H1 (cell line): ENCODE measurements around the gene EMC10. TPM values are rescaled to one million over a fixed set of nuclear protein-coding genes. Genes with fewer than 3 reads are reported as not detected.

Experiments used
- CBX8 ChIP-seq: fragments of 300-800, 300-1000 bp; sonication (generic); IDR thresholded peaks from 2 replicates; pipeline ENCODE4 v1.7.1; 2016; ENCODE audit warnings: low read depth, low read length, borderline replicate concordance
- CREB1 ChIP-seq: IDR thresholded peaks from 2 replicates; pipeline ENCODE4 v1.6.1; 2012; ENCODE audit warnings: inconsistent platforms
- HDAC6 ChIP-seq: IDR thresholded peaks from one replicate; pipeline ENCODE4 v1.7.1; 2012; ENCODE audit warnings: low read depth, mild to moderate bottlenecking, inconsistent platforms, low read length, moderate library complexity
- KDM4A ChIP-seq: IDR thresholded peaks from one replicate; pipeline ENCODE4 v1.7.1; 2012; ENCODE audit warnings: low read depth, mild to moderate bottlenecking, moderate library complexity, low read length, inconsistent platforms; ENCODE audit not compliant: severe bottlenecking
- SRF ChIP-seq: IDR thresholded peaks from 2 replicates; pipeline ENCODE4 v1.6.1; 2011; ENCODE audit warnings: mild to moderate bottlenecking, low read depth, low read length, moderate library complexity
- SUZ12 ChIP-seq: fragments of 200-600 bp; sonication (generic); IDR thresholded peaks from 2 replicates; pipeline ENCODE4 v1.6.1; 2012; ENCODE audit warnings: mild to moderate bottlenecking, inconsistent platforms, low read length, moderate library complexity, mixed read lengths
- TCF12 ChIP-seq: IDR thresholded peaks from 2 replicates; pipeline ENCODE4 v1.6.1; 2011; ENCODE audit warnings: low read depth, mild to moderate bottlenecking, low read length
- polyA plus RNA-seq, 7 experiments: library from polyadenylated mRNA; depleted of rRNA in 3 of 7; stranded (reverse) in 5 of 7; unstranded in 2 of 7; fragments of >200 nt in 5 of 7; fragments of 200-250 nt in 2 of 7; gene quantifications; 1 replicate in 5 of 7; 2 replicates in 1 of 7; 4 replicates in 1 of 7; pipeline versions ENCODE4 v1.2.1 to v1.2.3, GENCODE V29; 2011 to 2013; ENCODE audit warnings: missing spikeins in 2 of 7, mixed read lengths in 2 of 7
- total RNA-seq: library from RNA; stranded (reverse); fragmentation: NEBNext Ultra II Directional; extraction: Animal tissue kit (Norgen Biotek cat#: 25700); gene quantifications from 2 replicates; pipeline ENCODE4 v1.2.1, GENCODE V29; 2021
- TF ChIP-seq, protein P1 (sequence below): fragments of 300-600 bp; sonication (generic); IDR thresholded peaks from 2 replicates; pipeline ENCODE4 v1.7.1; 2012; ENCODE audit warnings: low read length, moderate library complexity, mild to moderate bottlenecking, inconsistent platforms; ENCODE audit not compliant: insufficient replicate concordance

EMC10 gene
- total and polyA plus RNA-seq, 2 of the 8 experiments (the other 6 are each of a cell fraction or from before 2014, with no cell fraction given) = 77.6 to 103 TPM

DNA sequence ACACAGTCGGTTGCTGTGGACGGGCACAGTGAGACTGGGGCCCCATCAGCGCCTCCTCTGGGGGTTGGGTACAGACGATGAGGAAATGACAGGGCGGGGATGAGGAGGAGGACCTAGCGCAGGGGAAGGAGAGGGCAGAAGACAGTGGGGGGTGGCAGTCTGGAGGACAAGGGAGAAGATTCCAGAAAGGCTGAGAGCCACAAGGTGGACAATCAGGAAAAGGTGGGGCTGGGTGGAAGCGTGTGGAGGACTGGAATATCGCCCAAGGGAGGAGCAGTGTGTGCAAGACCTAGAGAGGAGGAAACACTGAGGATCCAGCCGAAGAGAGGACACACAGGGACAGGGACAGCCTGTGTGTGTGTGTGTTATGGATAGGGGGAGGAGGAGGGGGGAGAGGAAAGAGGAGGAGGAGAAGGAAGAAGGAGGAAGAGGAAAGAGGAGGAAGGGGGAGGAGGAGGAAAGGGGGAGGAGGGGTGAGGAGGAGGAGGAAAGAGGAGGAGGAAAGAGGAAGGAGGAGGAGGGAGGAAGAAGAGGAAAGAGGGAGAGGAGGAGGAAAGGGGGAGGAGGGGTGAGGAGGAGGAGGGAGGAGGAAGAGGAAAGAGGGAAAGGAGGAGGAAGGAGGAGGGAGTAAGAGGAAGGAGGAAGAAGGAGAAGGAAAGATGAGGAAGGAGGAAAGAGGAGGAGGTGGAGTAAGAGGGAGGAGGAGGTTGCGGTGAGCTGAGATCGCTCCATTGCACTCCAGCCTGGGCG is 16.2 kb downstream of the EMC10 start (continued):
- TF ChIP-seq, protein P1, sequence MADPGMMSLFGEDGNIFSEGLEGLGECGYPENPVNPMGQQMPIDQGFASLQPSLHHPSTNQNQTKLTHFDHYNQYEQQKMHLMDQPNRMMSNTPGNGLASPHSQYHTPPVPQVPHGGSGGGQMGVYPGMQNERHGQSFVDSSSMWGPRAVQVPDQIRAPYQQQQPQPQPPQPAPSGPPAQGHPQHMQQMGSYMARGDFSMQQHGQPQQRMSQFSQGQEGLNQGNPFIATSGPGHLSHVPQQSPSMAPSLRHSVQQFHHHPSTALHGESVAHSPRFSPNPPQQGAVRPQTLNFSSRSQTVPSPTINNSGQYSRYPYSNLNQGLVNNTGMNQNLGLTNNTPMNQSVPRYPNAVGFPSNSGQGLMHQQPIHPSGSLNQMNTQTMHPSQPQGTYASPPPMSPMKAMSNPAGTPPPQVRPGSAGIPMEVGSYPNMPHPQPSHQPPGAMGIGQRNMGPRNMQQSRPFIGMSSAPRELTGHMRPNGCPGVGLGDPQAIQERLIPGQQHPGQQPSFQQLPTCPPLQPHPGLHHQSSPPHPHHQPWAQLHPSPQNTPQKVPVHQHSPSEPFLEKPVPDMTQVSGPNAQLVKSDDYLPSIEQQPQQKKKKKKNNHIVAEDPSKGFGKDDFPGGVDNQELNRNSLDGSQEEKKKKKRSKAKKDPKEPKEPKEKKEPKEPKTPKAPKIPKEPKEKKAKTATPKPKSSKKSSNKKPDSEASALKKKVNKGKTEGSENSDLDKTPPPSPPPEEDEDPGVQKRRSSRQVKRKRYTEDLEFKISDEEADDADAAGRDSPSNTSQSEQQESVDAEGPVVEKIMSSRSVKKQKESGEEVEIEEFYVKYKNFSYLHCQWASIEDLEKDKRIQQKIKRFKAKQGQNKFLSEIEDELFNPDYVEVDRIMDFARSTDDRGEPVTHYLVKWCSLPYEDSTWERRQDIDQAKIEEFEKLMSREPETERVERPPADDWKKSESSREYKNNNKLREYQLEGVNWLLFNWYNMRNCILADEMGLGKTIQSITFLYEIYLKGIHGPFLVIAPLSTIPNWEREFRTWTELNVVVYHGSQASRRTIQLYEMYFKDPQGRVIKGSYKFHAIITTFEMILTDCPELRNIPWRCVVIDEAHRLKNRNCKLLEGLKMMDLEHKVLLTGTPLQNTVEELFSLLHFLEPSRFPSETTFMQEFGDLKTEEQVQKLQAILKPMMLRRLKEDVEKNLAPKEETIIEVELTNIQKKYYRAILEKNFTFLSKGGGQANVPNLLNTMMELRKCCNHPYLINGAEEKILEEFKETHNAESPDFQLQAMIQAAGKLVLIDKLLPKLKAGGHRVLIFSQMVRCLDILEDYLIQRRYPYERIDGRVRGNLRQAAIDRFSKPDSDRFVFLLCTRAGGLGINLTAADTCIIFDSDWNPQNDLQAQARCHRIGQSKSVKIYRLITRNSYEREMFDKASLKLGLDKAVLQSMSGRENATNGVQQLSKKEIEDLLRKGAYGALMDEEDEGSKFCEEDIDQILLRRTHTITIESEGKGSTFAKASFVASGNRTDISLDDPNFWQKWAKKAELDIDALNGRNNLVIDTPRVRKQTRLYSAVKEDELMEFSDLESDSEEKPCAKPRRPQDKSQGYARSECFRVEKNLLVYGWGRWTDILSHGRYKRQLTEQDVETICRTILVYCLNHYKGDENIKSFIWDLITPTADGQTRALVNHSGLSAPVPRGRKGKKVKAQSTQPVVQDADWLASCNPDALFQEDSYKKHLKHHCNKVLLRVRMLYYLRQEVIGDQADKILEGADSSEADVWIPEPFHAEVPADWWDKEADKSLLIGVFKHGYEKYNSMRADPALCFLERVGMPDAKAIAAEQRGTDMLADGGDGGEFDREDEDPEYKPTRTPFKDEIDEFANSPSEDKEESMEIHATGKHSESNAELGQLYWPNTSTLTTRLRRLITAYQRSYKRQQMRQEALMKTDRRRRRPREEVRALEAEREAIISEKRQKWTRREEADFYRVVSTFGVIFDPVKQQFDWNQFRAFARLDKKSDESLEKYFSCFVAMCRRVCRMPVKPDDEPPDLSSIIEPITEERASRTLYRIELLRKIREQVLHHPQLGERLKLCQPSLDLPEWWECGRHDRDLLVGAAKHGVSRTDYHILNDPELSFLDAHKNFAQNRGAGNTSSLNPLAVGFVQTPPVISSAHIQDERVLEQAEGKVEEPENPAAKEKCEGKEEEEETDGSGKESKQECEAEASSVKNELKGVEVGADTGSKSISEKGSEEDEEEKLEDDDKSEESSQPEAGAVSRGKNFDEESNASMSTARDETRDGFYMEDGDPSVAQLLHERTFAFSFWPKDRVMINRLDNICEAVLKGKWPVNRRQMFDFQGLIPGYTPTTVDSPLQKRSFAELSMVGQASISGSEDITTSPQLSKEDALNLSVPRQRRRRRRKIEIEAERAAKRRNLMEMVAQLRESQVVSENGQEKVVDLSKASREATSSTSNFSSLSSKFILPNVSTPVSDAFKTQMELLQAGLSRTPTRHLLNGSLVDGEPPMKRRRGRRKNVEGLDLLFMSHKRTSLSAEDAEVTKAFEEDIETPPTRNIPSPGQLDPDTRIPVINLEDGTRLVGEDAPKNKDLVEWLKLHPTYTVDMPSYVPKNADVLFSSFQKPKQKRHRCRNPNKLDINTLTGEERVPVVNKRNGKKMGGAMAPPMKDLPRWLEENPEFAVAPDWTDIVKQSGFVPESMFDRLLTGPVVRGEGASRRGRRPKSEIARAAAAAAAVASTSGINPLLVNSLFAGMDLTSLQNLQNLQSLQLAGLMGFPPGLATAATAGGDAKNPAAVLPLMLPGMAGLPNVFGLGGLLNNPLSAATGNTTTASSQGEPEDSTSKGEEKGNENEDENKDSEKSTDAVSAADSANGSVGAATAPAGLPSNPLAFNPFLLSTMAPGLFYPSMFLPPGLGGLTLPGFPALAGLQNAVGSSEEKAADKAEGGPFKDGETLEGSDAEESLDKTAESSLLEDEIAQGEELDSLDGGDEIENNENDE = no peak
- no peak for TF ChIP-seq CBX8
- TF ChIP-seq TCF12 = no peak
- no peak for TF ChIP-seq HDAC6
- no peak for TF ChIP-seq CREB1
- no peak for TF ChIP-seq KDM4A
- TF ChIP-seq SUZ12 = no peak
- TF ChIP-seq SRF = no peak
